ENCODE data around the gene SATB1. TPM values are rescaled to one million over a fixed set of nuclear protein-coding genes. Genes with fewer than 3 reads are reported as not detected.

Gene SATB1
- total RNA-seq, 1 donor from 2014 or later, result 831 TPM

DNA sequence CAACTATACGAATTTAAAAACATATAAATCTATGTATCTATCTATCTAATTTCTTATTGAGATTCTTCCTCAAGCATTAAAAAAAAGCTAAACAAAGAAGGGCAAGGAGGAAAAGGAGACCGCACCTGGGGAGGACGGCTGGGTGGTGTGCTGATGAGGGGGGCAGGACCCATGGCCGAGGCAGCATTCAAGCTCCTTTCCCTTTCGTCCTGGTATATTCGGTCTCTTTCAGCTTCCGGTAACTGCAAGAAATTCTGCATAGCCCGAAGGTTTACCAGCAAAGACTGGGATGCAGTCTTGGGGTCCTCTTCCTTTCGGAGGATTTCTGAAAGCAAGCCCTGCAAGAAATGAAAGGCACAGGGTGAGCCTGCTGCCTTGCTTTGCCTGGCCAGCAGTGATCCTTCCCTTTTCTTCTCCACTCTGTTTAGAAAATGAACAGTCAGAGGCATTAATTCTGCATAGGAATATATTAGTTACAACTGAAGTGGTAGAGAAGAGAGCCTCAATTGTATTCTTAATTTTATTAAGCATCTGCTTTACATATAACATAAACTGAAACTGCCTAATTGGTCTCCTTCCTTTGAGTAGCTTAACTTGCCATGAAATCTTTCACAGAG lies 38.8 kb downstream of the SATB1 start:
- intact Hi-C loops (cut with micrococcal nuclease), result loop anchor here (2.0 kb wide), 1 partner anchor 14 kb away; no protein-coding TSS in a partner anchor
- H3K4me1 Mint-ChIP-seq (ENCODE audit: low read depth), result peaks cover 60% of the 10 kb centered on the region
- no peak overlapping the region for H3K4me3 Mint-ChIP-seq (ENCODE audit: low read depth)
- DNase-seq (ENCODE audit: low spot score), result no peak
- no peaks in the 10 kb centered on the region for H3K27me3 Mint-ChIP-seq (ENCODE audit: low read depth)
- H3K9me3 Mint-ChIP-seq, result no peaks in the 10 kb centered on the region
- no peak overlapping the region for H3K27ac Mint-ChIP-seq
- peaks cover 88% of the 10 kb centered on the region for H3K36me3 Mint-ChIP-seq (ENCODE audit: low read depth)

DNA sequence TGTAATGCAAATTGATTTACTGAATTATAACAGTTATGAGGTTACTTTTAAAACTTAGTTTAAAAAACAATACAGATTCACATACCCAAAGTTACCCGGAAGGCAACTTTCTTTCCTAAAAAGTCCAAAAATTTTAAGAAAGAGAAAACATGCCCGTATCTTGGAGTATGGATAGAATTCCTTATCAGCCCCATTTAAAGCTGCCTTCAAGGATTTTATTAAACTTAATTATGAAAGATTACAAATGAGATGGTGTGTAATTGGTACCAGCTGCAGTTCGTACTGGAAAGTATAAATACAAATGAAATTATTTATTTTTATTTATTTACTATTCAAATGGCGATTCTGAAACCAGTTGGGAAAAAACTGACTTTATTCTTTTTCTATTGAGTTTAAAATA lies 39.4 kb downstream of the SATB1 start:
- no peak overlapping the region for H3K4me3 Mint-ChIP-seq (ENCODE audit: low read depth)
- peaks cover 91% of the 10 kb centered on the region for H3K36me3 Mint-ChIP-seq (ENCODE audit: low read depth)
- no peaks in the 10 kb centered on the region for H3K27me3 Mint-ChIP-seq (ENCODE audit: low read depth)
- intact Hi-C loops (cut with micrococcal nuclease), result loop anchor here (2.0 kb wide), 1 partner anchor 13 kb away; no protein-coding TSS in a partner anchor
- peaks cover 64% of the 10 kb centered on the region for H3K4me1 Mint-ChIP-seq (ENCODE audit: low read depth)
- no peaks in the 10 kb centered on the region for H3K9me3 Mint-ChIP-seq
- H3K27ac Mint-ChIP-seq, result no peak overlapping the region
- DNase-seq (ENCODE audit: low spot score), result no peak

DNA sequence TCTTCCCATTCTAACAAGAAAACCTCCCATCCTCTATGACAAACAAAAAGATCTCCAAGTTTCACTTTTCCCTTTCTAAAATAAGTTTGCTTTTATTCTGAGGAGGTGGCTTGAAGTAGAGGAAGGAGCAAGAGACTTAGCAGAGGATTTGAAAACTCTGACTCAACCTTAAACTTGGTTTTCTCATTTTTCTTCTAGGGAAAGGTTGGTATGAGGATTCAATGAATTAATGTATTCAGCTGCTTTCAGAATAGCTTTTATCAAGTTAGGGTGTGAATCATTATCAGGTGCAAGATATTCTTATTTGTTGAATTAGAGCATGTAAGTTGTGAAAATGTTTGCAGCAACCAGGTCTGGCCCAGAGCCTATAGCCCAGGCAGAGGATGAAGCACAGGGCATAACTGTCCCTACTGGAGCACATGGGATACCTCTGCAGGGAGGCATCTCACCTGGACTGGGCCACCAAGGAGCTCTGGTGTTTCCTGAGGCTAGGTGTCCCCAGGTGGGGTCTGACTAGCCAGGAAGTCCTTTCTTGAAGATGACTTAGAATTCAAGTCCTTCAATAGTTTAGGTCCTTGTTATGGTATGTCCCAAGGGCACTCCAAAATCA lies 42.3 kb downstream of the SATB1 start:
- intact Hi-C loops (cut with micrococcal nuclease), result no loop called here
- Mint-ChIP-seq H3K27ac (peak overlapping the region; percentile 50), H3K9me3 (no peaks in the 10 kb centered on the region), H3K27me3 (ENCODE audit: low read depth) (no peaks in the 10 kb centered on the region), H3K4me3 (ENCODE audit: low read depth) (no peak overlapping the region), H3K4me1 (ENCODE audit: low read depth) (peaks cover 62% of the 10 kb centered on the region), H3K36me3 (ENCODE audit: low read depth) (peaks cover 88% of the 10 kb centered on the region)
- DNase-seq (ENCODE audit: low spot score), result no peak

DNA sequence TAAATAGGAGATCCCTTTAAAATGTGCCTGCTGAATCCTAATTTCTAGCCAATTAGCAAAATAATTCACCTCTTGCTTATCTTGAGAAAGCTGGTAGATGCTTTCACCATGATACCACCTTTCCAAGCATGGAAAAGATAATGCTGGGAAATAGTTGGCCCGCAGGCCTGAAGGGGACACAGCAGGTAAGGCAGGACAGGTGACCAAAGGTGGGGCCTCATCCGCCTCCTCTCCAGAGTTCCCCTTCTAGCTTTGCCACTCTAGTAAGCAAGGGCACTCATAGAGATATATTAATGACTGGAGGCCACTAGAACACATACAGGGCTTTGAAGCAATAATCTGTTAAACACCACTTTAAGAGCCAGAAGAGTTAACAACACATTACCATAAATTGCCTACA lies 45.5 kb downstream of the SATB1 start:
- intact Hi-C loops (cut with micrococcal nuclease), result no loop called here
- no peak for DNase-seq (ENCODE audit: low spot score)

GRCh38 chr3:18378218-18378617 lies 46.9 kb downstream of the SATB1 start:
- intact Hi-C loops (cut with micrococcal nuclease), result loop anchor here (1.0 kb wide), 1 partner anchor 10 kb away; no protein-coding TSS in a partner anchor
- peaks cover 68% of the 10 kb centered on the region for H3K4me1 Mint-ChIP-seq (ENCODE audit: low read depth)
- H3K9me3 Mint-ChIP-seq, result no peaks in the 10 kb centered on the region
- no peak overlapping the region for H3K4me3 Mint-ChIP-seq (ENCODE audit: low read depth)
- peaks cover 91% of the 10 kb centered on the region for H3K36me3 Mint-ChIP-seq (ENCODE audit: low read depth)
- no peak overlapping the region for H3K27ac Mint-ChIP-seq
- DNase-seq (ENCODE audit: low spot score), result no peak
- H3K27me3 Mint-ChIP-seq (ENCODE audit: low read depth), result no peaks in the 10 kb centered on the region

More for the DNA sequence above, 45.5 kb downstream of the SATB1 start:
- Mint-ChIP-seq H3K4me1 (ENCODE audit: low read depth) (peaks cover 67% of the 10 kb centered on the region), H3K36me3 (ENCODE audit: low read depth) (peaks cover 90% of the 10 kb centered on the region), H3K27ac (peak overlapping the region; percentile 29), H3K27me3 (ENCODE audit: low read depth) (no peaks in the 10 kb centered on the region), H3K9me3 (no peaks in the 10 kb centered on the region), H3K4me3 (ENCODE audit: low read depth) (no peak overlapping the region)

- intact Hi-C loops (cut with micrococcal nuclease), result no loop called here
- Mint-ChIP-seq H3K9me3 (no peaks in the 10 kb centered on the region), H3K4me3 (ENCODE audit: low read depth) (no peak overlapping the region), H3K36me3 (ENCODE audit: low read depth) (peaks cover 93% of the 10 kb centered on the region), H3K27ac (peak overlapping the region; percentile 22), H3K4me1 (ENCODE audit: low read depth) (peaks cover 76% of the 10 kb centered on the region), H3K27me3 (ENCODE audit: low read depth) (no peaks in the 10 kb centered on the region)
- DNase-seq (ENCODE audit: low spot score), result no peak
Measured at GRCh38 chr3:18376682-18377081, 48.5 kb downstream of the SATB1 start.

DNA sequence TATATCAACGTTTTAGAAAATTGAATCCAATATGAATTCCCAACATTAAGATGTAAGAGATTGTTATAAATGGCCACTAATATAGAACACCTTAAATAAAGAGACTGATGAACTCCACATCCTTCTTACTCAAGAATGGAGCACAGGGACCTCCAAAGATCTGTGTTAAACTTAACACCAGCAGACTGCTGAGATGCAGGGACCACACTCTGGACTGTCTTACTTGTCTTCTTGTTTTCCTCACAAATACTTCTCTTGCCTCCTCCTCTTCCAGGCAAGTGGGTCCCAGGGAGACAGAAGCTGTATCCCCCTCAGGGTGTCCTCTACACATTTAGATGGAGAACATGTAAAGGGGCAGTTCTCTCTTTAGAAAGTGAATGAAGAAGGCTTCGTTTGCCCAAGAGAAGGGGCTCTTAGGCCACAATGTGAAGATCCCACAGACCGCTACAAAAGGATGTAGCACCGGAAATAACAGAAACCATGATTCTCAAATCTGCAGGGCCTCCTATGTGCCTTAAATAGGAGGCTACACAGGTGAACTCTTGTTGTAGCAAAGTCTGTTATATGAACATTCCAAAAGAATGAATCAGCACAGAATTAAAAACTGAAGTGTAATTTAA lies 52.2 kb downstream of the SATB1 start:
- peak; percentile 20 for DNase-seq (ENCODE audit: low spot score)
- intact Hi-C loops (cut with micrococcal nuclease), result loop anchor here (2.0 kb wide), 1 partner anchor 14 kb away; no protein-coding TSS in a partner anchor

DNA sequence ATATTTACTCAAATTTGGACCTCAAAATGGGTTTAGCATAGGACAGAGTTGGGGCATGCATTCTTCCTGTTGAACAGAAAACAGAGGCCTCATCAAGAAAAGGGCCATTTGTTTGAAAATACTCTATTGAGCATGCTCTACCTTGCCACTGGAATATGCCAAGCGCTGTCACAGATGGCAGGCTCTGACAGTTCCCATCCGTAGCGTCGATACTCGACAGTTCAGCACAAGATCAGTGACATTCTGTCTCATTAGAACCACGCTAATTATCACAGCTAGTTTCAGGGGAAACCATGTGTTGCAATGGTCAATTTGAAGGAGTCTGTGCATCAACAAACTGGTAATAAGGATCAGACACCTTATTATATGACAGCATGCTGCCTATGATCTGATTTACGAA lies 54.5 kb downstream of the SATB1 start:
- intact Hi-C loops (cut with micrococcal nuclease), result no loop called here

More for the DNA sequence above, 52.2 kb downstream of the SATB1 start:
- peaks cover 97% of the 10 kb centered on the region for H3K36me3 Mint-ChIP-seq (ENCODE audit: low read depth)
- no peaks in the 10 kb centered on the region for H3K9me3 Mint-ChIP-seq
- H3K27me3 Mint-ChIP-seq (ENCODE audit: low read depth), result no peaks in the 10 kb centered on the region
- peak overlapping the region; percentile 70 for H3K27ac Mint-ChIP-seq
- peak overlapping the region; percentile 20 for H3K4me3 Mint-ChIP-seq (ENCODE audit: low read depth)
- H3K4me1 Mint-ChIP-seq (ENCODE audit: low read depth), result peaks cover 81% of the 10 kb centered on the region

GRCh38 chr3:18369551-18370185 lies 55.5 kb downstream of the SATB1 start:
- peaks cover 96% of the 10 kb centered on the region for H3K36me3 Mint-ChIP-seq (ENCODE audit: low read depth)
- intact Hi-C loops (cut with micrococcal nuclease), result no loop called here
- no peak for DNase-seq (ENCODE audit: low spot score)
- peaks cover 83% of the 10 kb centered on the region for H3K4me1 Mint-ChIP-seq (ENCODE audit: low read depth)
- no peaks in the 10 kb centered on the region for H3K27me3 Mint-ChIP-seq (ENCODE audit: low read depth)
- H3K27ac Mint-ChIP-seq, result peak overlapping the region; percentile 64
- H3K9me3 Mint-ChIP-seq, result no peaks in the 10 kb centered on the region
- H3K4me3 Mint-ChIP-seq (ENCODE audit: low read depth), result no peak overlapping the region

More for the DNA sequence above, 54.5 kb downstream of the SATB1 start:
- Mint-ChIP-seq H3K27ac (peak overlapping the region; percentile 46), H3K4me1 (ENCODE audit: low read depth) (peaks cover 85% of the 10 kb centered on the region), H3K36me3 (ENCODE audit: low read depth) (peaks cover 97% of the 10 kb centered on the region), H3K9me3 (no peaks in the 10 kb centered on the region), H3K27me3 (ENCODE audit: low read depth) (no peaks in the 10 kb centered on the region), H3K4me3 (ENCODE audit: low read depth) (no peak overlapping the region)
- no peak for DNase-seq (ENCODE audit: low spot score)

GRCh38 chr3:18366258-18366657 lies 58.9 kb downstream of the SATB1 start:
- Mint-ChIP-seq H3K27ac (peak overlapping the region; percentile 25), H3K27me3 (ENCODE audit: low read depth) (no peaks in the 10 kb centered on the region), H3K4me3 (ENCODE audit: low read depth) (no peak overlapping the region), H3K36me3 (ENCODE audit: low read depth) (peaks cover 92% of the 10 kb centered on the region), H3K4me1 (ENCODE audit: low read depth) (peaks cover 58% of the 10 kb centered on the region), H3K9me3 (no peaks in the 10 kb centered on the region)
- intact Hi-C loops (cut with micrococcal nuclease), result no loop called here
- DNase-seq (ENCODE audit: low spot score), result no peak

GRCh38 chr3:18363338-18363737 lies 61.8 kb downstream of the SATB1 start:
- Mint-ChIP-seq H3K27ac (peak overlapping the region; percentile 18), H3K9me3 (no peaks in the 10 kb centered on the region), H3K36me3 (ENCODE audit: low read depth) (peaks cover 93% of the 10 kb centered on the region), H3K4me3 (ENCODE audit: low read depth) (no peak overlapping the region), H3K4me1 (ENCODE audit: low read depth) (peaks cover 56% of the 10 kb centered on the region), H3K27me3 (ENCODE audit: low read depth) (no peaks in the 10 kb centered on the region)
- no peak for DNase-seq (ENCODE audit: low spot score)
- intact Hi-C loops (cut with micrococcal nuclease), result no loop called here

- peaks cover 45% of the 10 kb centered on the region for H3K4me1 Mint-ChIP-seq (ENCODE audit: low read depth)
- H3K4me3 Mint-ChIP-seq (ENCODE audit: low read depth), result no peak overlapping the region
- H3K27ac Mint-ChIP-seq, result no peak overlapping the region
- peaks cover 86% of the 10 kb centered on the region for H3K36me3 Mint-ChIP-seq (ENCODE audit: low read depth)
- no peak for DNase-seq (ENCODE audit: low spot score)
- H3K27me3 Mint-ChIP-seq (ENCODE audit: low read depth), result no peaks in the 10 kb centered on the region
- H3K9me3 Mint-ChIP-seq, result no peaks in the 10 kb centered on the region
- intact Hi-C loops (cut with micrococcal nuclease), result no loop called here
Measured at GRCh38 chr3:18357747-18358146, 67.4 kb downstream of the SATB1 start.
